HG03565 (cell line): ENCODE results near the gene UBR1.
"Not testable (repeated sequence)": the region's sequence is repeated elsewhere in the genome, so short reads cannot be mapped to it uniquely, and the experiment has no call there.

Experiments
- ATAC-seq: cut with Tn5 transposase; IDR thresholded peaks from one replicate; pipeline ENCODE4 v1.9.1; 2021; ENCODE audit warnings: mild to moderate bottlenecking, moderate library complexity; ENCODE audit not compliant: unreplicated experiment

UBR1 gene

DNA sequence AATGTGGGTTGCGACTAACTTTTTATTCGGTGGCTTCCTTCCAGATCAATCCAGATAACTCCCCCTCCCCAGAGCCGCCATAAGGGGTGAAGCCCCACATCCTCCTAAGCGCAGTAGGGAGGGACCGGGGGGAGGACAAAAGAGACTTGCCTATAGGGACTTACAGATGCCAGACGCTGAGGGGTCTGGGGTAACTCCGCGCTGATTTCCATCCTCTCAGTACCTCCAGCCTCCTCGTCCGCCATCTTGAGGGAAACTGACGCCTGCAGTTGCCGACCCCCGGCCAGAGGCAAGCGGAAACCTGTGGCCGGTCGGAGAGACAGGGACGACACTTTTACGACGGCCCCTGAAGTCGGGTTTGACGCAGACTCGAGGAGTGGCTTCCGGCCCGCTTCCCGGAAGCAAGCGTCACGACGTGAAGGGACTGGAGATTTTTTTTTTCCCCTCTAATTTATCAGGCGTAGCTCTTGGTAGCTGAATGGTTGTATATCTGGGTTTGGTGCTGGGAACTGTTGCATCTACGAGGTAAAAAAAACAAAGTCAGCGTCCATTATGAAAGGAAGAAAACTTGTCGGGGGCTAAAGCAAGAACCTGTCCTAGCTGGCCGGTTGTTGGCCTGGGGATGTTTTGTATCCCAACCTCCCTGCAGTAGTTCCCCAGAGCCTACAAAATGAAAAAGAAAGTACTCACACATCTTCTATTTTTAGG lies at the start of gene UBR1:
Gene UBR1, minus strand, starts transcription at position 261 of the 708 bp plus-strand sequence. Its CDS starts 16 bp downstream, at position 245.
- peak; percentile 73 for ATAC-seq

GRCh38 chr15:43153269-43153668 lies 47.4 kb upstream of the UBR1 start:
- ATAC-seq, result no peak

DNA sequence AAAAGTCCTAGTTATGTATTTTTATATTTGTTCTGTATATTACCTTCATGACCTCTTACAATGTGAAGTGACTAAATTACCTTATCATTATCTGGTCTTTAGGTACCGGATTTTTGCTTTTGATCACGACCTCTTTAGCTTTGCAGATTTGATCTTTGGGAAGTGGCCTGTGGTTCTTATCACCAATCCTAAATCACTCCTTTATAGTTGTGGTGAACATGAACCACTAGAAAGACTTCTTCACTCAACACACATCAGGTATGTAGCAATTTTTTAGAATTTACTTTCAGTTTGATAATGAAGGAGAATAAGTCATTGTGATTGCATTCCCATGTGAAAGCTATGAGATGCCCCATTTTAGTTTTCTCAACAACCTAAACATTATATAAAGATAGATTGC lies 45.9 kb upstream of the UBR1 start:
- ATAC-seq, result no peak

DNA sequence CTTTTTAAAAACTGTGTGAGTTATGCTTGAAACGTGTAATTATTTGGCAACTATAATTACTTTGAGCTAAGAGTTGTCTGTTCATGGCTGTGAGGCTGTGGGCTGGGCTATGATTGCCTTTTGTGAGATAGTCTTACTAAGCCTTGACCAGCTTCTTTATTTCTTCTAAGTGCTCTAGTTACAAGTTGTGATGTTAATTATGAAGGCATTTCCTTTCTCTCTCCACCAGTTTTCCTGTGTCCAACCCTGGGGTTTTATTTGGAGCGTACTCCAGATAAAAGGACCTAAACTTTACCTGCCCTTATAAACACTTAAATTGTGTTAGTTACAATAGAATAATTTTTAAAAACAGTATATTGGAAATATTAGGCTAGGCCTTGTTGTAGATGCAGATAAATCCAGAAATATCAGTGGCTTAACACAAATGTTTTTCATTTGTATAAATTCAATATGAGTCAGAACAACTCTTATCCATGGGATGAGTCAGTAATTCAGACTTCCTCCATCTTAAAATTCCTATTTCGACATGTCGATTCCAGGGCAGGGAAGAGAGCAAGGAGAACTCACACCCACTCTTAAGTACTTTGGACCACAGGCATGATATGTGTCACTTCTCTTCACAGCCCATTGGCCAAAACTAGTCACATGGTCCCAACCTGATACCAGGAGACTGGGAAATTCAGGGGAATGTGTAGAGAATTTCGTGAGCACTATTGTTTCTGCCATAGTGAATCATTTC lies 44.5 kb upstream of the UBR1 start:
- no peak for ATAC-seq

GRCh38 chr15:43146184-43146583 lies 40.3 kb upstream of the UBR1 start:
- no peak for ATAC-seq

DNA sequence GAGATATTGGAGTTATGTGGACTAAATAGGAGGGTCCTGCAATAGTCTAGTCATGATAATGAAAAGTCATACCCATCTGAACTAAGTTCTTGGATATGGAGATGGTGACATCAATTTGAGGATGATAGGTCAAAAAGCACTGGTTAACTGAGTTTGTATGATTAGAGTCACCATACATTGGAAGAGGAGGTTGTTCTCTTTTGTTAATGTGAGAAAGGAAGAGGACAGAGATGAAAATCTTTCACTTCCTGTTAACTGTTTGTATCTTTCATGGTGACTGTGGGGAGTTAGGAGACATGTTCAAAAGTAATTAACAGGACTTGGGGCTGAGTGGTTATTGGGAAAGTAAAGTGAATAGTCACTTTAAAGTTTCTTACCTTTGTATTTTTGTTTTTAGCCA lies 38.7 kb upstream of the UBR1 start:
- ATAC-seq, result no peak

DNA sequence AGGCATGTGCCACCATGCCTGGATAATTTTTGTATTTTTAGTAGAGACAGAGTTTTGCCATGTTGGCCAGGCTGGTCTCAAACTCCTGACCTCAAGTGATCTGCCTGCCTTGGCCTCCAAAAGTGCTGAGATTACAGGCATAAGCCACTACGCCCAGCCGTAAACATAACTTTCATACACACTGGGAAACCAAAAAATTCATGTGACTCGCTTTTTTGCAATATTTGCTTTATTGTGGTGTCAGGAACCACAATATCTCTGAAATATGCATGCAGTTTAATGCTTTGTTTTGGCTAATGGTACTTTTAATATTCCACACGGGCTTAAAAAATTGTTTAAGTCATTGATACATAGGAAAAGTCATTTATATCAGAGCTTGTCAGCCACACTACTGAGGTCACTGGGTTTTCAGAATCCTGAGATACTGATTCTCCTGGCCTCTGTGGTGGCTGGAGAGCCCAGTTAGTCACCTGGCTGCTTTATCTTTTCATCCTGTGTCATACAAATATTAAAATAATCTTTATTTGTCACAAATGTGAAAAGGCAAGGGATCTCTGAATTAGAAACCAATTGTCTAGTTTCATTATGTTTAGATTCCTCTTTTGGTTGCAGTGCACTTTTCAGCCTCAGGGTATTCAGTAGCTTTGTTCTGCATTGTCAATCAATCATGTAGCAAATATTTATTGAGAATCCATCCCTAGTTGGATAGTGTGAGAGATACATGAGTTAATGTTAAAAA lies 37.5 kb upstream of the UBR1 start:
- ATAC-seq, result no peak

DNA sequence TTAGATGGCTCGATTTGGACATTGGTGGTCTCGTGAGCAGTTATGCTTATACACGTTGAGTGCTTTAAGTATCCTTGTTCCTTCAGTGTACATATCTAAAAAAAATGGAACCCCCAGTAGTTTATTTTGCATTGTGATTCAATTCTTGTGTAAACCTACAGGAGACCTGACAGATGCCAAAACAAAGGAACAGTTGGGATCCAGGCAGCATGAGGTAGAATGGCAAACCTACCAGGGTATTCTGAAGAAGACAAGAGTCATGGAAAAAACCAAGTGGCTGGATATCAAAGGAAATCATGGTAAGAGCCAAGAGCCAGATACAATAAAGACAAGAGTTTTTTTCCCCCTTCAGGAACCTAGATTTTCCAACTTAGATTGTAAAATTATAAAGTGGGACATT lies 29.5 kb upstream of the UBR1 start:
- no peak for ATAC-seq

GRCh38 chr15:43134157-43134635 lies 28.4 kb upstream of the UBR1 start:
- ATAC-seq, result no peak

GRCh38 chr15:43133430-43134156 lies 27.8 kb upstream of the UBR1 start, which contains the start of gene TMEM62:
Gene TMEM62 (plus strand): TSS chr15:43133586. CDS start chr15:43133803, 217 bp downstream.
- ATAC-seq, result peak; percentile 85

DNA sequence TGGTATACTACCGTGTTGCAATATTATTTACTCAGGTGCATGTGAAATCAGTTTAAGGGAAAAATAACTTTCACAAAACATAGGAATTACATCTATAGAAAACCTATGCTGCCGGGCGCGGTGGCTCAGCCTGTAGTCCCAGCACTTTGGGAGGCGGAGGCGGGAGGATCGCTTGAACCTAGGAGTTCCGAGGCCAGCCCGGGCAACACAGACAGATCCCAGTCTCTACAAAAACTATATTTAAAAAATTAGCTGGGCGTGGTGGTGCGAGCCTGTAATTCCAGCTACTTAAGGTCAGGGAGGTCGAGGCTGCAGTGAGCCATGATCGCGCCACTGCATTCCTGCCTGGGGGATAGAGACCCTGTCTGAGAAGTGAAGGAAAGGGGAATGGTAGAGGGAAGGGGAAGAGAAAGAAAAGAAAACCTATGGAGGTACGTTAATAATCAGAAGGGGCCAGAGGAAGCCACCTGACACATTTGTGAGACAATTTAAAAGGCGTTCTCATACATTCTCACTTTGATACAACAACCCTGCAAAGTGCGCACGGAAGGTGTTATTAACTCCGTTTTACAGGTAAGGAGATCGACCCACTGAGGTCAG lies 27.1 kb upstream of the UBR1 start:
- no peak for ATAC-seq

DNA sequence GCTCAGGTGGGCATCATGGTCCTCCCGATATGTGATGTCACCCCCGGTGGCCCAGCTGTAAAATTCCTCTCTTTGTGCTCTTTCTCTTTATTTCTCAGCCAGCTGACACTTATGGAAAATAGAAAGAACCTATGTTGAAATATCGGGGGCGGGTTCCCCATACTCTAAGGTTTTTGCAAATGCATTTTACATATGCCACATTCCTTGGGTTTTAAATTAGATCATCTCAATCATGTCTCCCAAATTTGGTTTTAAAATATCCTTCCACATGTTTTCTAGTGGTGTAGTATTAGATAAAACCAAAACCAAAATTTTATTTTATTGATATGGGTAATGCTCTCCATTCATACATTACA lies 23.1 kb upstream of the UBR1 start:
- no peak for ATAC-seq

GRCh38 chr15:43128174-43128979 lies 22.5 kb upstream of the UBR1 start:
- not testable (repeated sequence) for ATAC-seq

DNA sequence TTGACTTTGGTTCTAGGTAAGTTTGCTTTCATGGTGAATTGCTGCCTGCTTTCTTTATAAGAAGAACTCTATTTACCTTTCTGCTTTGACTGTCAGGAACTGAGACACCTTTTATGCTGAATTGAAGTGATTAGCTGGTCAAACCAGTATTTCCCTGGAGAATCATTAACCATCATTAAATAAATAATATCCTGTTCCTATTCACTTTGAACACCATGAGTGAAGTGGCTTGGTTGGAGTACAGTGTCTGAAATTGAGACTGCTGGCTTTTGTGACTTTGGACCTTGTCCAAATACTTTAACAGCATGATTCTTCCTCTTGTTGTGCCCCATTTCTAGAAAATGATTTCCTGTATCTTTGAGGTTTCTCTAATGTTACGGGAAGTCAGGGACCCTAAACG lies 21.9 kb upstream of the UBR1 start:
- no peak for ATAC-seq

GRCh38 chr15:43126356-43126755 lies 20.5 kb upstream of the UBR1 start:
- ATAC-seq, result no peak

- ATAC-seq, result no peak
Measured at GRCh38 chr15:43125100-43125661, 19.3 kb upstream of the UBR1 start.

- ATAC-seq, result no peak
Measured at GRCh38 chr15:43121863-43122262, 16.0 kb upstream of the UBR1 start.

GRCh38 chr15:43118829-43119228 lies 13.0 kb upstream of the UBR1 start:
- no peak for ATAC-seq

DNA sequence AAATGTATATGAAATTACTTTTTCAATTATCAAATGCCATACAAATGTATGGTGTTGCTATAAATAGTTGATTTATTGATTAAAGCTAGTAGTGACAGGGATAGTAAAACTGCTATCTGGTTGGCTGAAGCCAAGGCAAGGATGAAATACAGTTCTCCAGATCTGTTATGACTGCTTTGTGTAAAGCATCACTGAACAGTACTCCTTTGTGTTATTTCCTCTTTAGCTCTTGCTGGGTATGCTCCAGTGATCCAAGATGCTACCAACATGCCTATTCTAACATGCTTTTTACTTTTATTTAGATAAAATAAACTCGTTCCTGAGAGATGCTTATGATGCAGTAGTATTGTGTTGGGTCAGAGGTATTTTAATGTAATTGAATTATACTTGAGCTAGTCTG lies 12.4 kb upstream of the UBR1 start:
- ATAC-seq, result no peak
